ENCODE results near the gene S100PBP. TPM values are rescaled to one million over a fixed set of nuclear protein-coding genes. Genes with fewer than 3 reads are reported as not detected.

Gene S100PBP
- total and polyA plus RNA-seq, 2 of the 4 experiments (the other 2 are of a cell fraction), result 13.9 to 20.3 TPM

- H3K27ac ChIP-seq (ENCODE audit: insufficient read depth, low read length), result no peak overlapping the region
- H3K9me3 ChIP-seq (ENCODE audit: control insufficient read depth, insufficient read depth, low read length), result no peaks in the 10 kb centered on the region
- ATAC-seq (ENCODE audit: low read depth) (no peak), DNase-seq (no peak)
- H3K56ac ChIP-seq (ENCODE audit: extremely low read depth, insufficient read depth, low read length), result no peak overlapping the region
- no peak overlapping the region for H3K18ac ChIP-seq (ENCODE audit: low read depth, low read length)
- ChIA-PET POLR2A (ENCODE audit: unreplicated experiment) (interaction anchor here (0.6 kb wide), 1 partner anchor 315 kb away, joined by 3 read pairs; no protein-coding TSS in a partner anchor), CTCF (interaction anchor here (0.8 to 2.4 kb wide), 3 partner anchors 9 to 70 kb away, joined by 5 to 7 read pairs (median 6); no protein-coding TSS in a partner anchor)
- H2BK20ac ChIP-seq (ENCODE audit: low read depth, low read length), result no peak overlapping the region
- H3K23ac ChIP-seq (ENCODE audit: low read depth, low read length), result no peak overlapping the region
- in situ Hi-C loops (cut with MboI; ENCODE audit: low sequenced_read_pairs), result no loop called here
- no peak overlapping the region for H2BK5ac ChIP-seq (ENCODE audit: low read depth, low read length, poor library complexity, severe bottlenecking)
- no peaks in the 10 kb centered on the region for H3K27me3 ChIP-seq (ENCODE audit: control insufficient read depth, insufficient read depth, low read length)
- H3K36me3 ChIP-seq (ENCODE audit: control insufficient read depth, insufficient read depth, low read length), result peaks cover 67% of the 10 kb centered on the region
- no peak overlapping the region for H4K91ac ChIP-seq (ENCODE audit: insufficient read depth, low read depth, low read length)
- no peak overlapping the region for H2BK15ac ChIP-seq (ENCODE audit: low read depth, low read length)
- intact Hi-C loops (cut with micrococcal nuclease), result no loop called here
- H4K8ac ChIP-seq (ENCODE audit: low read depth in 2 of 2, low read length in 2 of 2), result no peak overlapping the region
- H4K20me1 ChIP-seq (ENCODE audit: insufficient read depth, low read length), result peaks cover 5% of the 10 kb centered on the region
- H3K9ac ChIP-seq (ENCODE audit: low read depth, low read length), result no peak overlapping the region
- no peaks in the 10 kb centered on the region for H3K4me1 ChIP-seq (ENCODE audit: control insufficient read depth, insufficient read depth, low read length)
- no peak overlapping the region for H2BK120ac ChIP-seq (ENCODE audit: low read depth, low read length)
- peaks cover 8 to 20% of the 10 kb centered on the region in 2 experiments; a peak in 2 of 4 replicates for H3K79me1 ChIP-seq (ENCODE audit: low read depth in 1 of 2, low read length in 2 of 2)
- no peaks in the 10 kb centered on the region; the same call in 1 of the 2 replicates for H3K9me1 ChIP-seq (ENCODE audit: insufficient read depth, low read length)
- H3K4me2 ChIP-seq (ENCODE audit: low read depth, low read length), result no peak overlapping the region
- no peak overlapping the region for H4K5ac ChIP-seq (ENCODE audit: low read depth, low read length)
- no TSS peak for BruUV-seq (replicated peaks)
- no peak overlapping the region for H3K4ac ChIP-seq (ENCODE audit: low read depth, low read length)
- no peak for TF ChIP-seq RCOR1 (IDR thresholded peaks at IDR 0.05; ENCODE audit: insufficient replicate concordance, low read length)
- TF ChIP-seq SMC3 (IDR thresholded peaks at IDR 0.05; ENCODE audit: low read depth, low read length), result no peak
- no peak for TF ChIP-seq USF2 (IDR thresholded peaks at IDR 0.05; ENCODE audit: low read depth, low read length)
- TF ChIP-seq ELK1 (IDR thresholded peaks at IDR 0.05; ENCODE audit: borderline replicate concordance, low read depth, low read length), result no peak
- no peak for TF ChIP-seq POLR2A (IDR thresholded peaks at IDR 0.05; ENCODE audit: low read depth, low read length)
- TF ChIP-seq NFE2L2 (IDR thresholded peaks at IDR 0.05; ENCODE audit: low read depth, low read length), result no peak
- TF ChIP-seq RAD21 (IDR thresholded peaks at IDR 0.05; ENCODE audit: low read length), result no peak
- H2AFZ ChIP-seq (replicated peaks; ENCODE audit: low read length, poor library complexity), result no peak overlapping the region
- no peak overlapping the region for H2AK5ac ChIP-seq (ENCODE audit: low read depth, low read length)
- H2AK9ac ChIP-seq (replicated peaks; ENCODE audit: low read depth, low read length, poor library complexity), result no peak overlapping the region
- no peak overlapping the region for H3K4me3 ChIP-seq (ENCODE audit: insufficient read depth, low read depth, low read length)
- H3K14ac ChIP-seq (replicated peaks; ENCODE audit: low read depth, low read length), result no peak overlapping the region
- dilution Hi-C loops (cut with HindIII; ENCODE audit: low sequenced_read_pairs, unreplicated experiment), result no loop called here
- 80% methylated on average over 2 of the region's 5 CpGs; no CpG with 5 or more reads in 1 of the 2 experiments for WGBS, 2 experiments (ENCODE audit: extremely low coverage in 2 of 2, insufficient read length in 1 of 2)
Measured at GRCh38 chr1:32782086-32782485, 35.4 kb upstream of the S100PBP start.
